ENCODE data around the gene PLEKHN1. TPM values are rescaled to one million over a fixed set of nuclear protein-coding genes. Genes with fewer than 3 reads are reported as not detected.

Gene PLEKHN1
- total RNA-seq, 2 donors from 2014 or later: 1.5 to 4.6 TPM

- TF ChIP-seq CTCF (conservative IDR thresholded peaks at IDR 0.05): no peak
- Histone ChIP-seq H3K36me3 (ENCODE audit: control insufficient read depth, insufficient read depth, low read length) (no peaks in the 10 kb centered on the region), H3K27me3 (ENCODE audit: control insufficient read depth, insufficient read depth, low read length, poor library complexity, severe bottlenecking) (no peaks in the 10 kb centered on the region), H3K4me3 (ENCODE audit: low read length) (peak overlapping the region; percentile 76), H3K9ac (ENCODE audit: extremely low read depth, low read length, poor library complexity, severe bottlenecking) (peak overlapping the region; percentile 25), H3K4me1 (ENCODE audit: control insufficient read depth, insufficient read depth, low read length) (peaks cover 27% of the 10 kb centered on the region), H3K27ac (ENCODE audit: low read depth, low read length) (no peak overlapping the region), H3K9me3 (ENCODE audit: control insufficient read depth, low read length) (no peaks in the 10 kb centered on the region)
- 88 to 89% methylated on average over 7 to 22 of the region's 22 CpGs for WGBS, 2 experiments (ENCODE audit: insufficient coverage in 1 of 2, insufficient read length in 1 of 2)
- peak; percentile 66 for DNase-seq
- peaks cover 29% of the 10 kb centered on the region for H3K4me1 Mint-ChIP-seq
- peak overlapping the region; percentile 50 for H3K4me3 Mint-ChIP-seq
- no peaks in the 10 kb centered on the region for H3K36me3 Mint-ChIP-seq (ENCODE audit: low read depth)
- peaks cover 52% of the 10 kb centered on the region for H3K27me3 Mint-ChIP-seq (ENCODE audit: insufficient read depth)
- no peaks in the 10 kb centered on the region for H3K9me3 Mint-ChIP-seq
- no peak overlapping the region for H3K27ac Mint-ChIP-seq
Measured at GRCh38 chr1:1003618-1004419, 37.5 kb downstream of the PLEKHN1 start.

- Histone ChIP-seq H3K4me3 (ENCODE audit: low read length) (peak overlapping the region; percentile 76), H3K27ac (ENCODE audit: low read depth, low read length) (no peak overlapping the region), H3K4me1 (ENCODE audit: control insufficient read depth, insufficient read depth, low read length) (peaks cover 27% of the 10 kb centered on the region), H3K9ac (ENCODE audit: extremely low read depth, low read length, poor library complexity, severe bottlenecking) (peak overlapping the region; percentile 25), H3K9me3 (ENCODE audit: control insufficient read depth, low read length) (no peaks in the 10 kb centered on the region), H3K27me3 (ENCODE audit: control insufficient read depth, insufficient read depth, low read length, poor library complexity, severe bottlenecking) (no peaks in the 10 kb centered on the region), H3K36me3 (ENCODE audit: control insufficient read depth, insufficient read depth, low read length) (no peaks in the 10 kb centered on the region)
- Mint-ChIP-seq H3K4me3 (peak overlapping the region; percentile 50), H3K9me3 (no peaks in the 10 kb centered on the region), H3K27ac (peak overlapping the region; percentile 95), H3K27me3 (ENCODE audit: insufficient read depth) (peaks cover 54% of the 10 kb centered on the region), H3K4me1 (peaks cover 29% of the 10 kb centered on the region), H3K36me3 (ENCODE audit: low read depth) (no peaks in the 10 kb centered on the region)
- no peak for TF ChIP-seq CTCF (conservative IDR thresholded peaks at IDR 0.05)
- 60 to 83% methylated on average over 1 to 7 of the region's 7 CpGs for WGBS, 2 experiments (ENCODE audit: insufficient coverage in 1 of 2, insufficient read length in 1 of 2)
- DNase-seq: peak; percentile 59
Measured at GRCh38 chr1:1004420-1004779, 38.1 kb downstream of the PLEKHN1 start.

- no peaks in the 10 kb centered on the region for H3K9me3 ChIP-seq (ENCODE audit: control insufficient read depth, low read length)
- Mint-ChIP-seq H3K4me3 (peak overlapping the region; percentile 50), H3K4me1 (peaks cover 29% of the 10 kb centered on the region), H3K27me3 (ENCODE audit: insufficient read depth) (peaks cover 52% of the 10 kb centered on the region), H3K36me3 (ENCODE audit: low read depth) (no peaks in the 10 kb centered on the region), H3K27ac (peak overlapping the region; percentile 95), H3K9me3 (no peaks in the 10 kb centered on the region)
- peaks cover 27% of the 10 kb centered on the region for H3K4me1 ChIP-seq (ENCODE audit: control insufficient read depth, insufficient read depth, low read length)
- no peaks in the 10 kb centered on the region for H3K36me3 ChIP-seq (ENCODE audit: control insufficient read depth, insufficient read depth, low read length)
- peak; percentile 83 for DNase-seq
- 47 to 52% methylated on average over 15 to 21 of the region's 21 CpGs for WGBS, 2 experiments (ENCODE audit: insufficient coverage in 1 of 2, insufficient read length in 1 of 2)
- H3K27me3 ChIP-seq (ENCODE audit: control insufficient read depth, insufficient read depth, low read length, poor library complexity, severe bottlenecking): no peaks in the 10 kb centered on the region
- H3K27ac ChIP-seq (ENCODE audit: low read depth, low read length): peak overlapping the region; percentile 76
- H3K9ac ChIP-seq (ENCODE audit: extremely low read depth, low read length, poor library complexity, severe bottlenecking): peak overlapping the region; percentile 74
- TF ChIP-seq CTCF (conservative IDR thresholded peaks at IDR 0.05): no peak
- H3K4me3 ChIP-seq (ENCODE audit: low read length): peak overlapping the region; percentile 76
Measured at GRCh38 chr1:1004780-1005697, 38.8 kb downstream of the PLEKHN1 start.
